Measurements from ENCODE around the gene MACROD2. TPM values are rescaled to one million over a fixed set of nuclear protein-coding genes. Genes with fewer than 3 reads are reported as not detected.

The MACROD2 gene
- total and polyA plus RNA-seq, 2 donors (not counting 1 experiment from before 2014, with no cell fraction given): 5.3 to 6.7 TPM

DNA sequence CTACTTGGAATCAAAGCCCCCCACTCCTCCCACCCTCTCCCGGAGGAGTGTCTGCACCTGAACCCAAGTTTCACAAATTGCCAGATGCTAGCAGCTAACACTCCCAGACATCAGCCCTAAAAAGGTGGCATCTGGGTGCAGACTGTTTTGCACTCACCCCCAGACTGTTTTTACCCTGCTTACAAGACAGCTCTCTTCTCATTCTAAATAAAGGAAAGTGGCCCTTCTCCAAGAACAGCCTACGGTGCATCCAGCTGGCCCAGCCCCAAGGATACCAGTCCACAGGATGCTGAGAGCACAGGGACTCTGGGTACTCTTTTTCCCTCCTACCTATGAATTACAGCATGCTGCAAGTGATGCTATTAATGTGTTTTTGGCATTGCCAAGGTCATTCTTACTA lies 1184.1 kb downstream of the MACROD2 start:
- Histone ChIP-seq H4K20me1 (ENCODE audit: control insufficient read depth, insufficient read depth, low read length, poor library complexity, severe bottlenecking) (no peaks in the 10 kb centered on the region), H3K27ac (ENCODE audit: low read length in 2 of 2) (no peak overlapping the region), H3K4me2 (replicated peaks; ENCODE audit: low read depth, low read length, poor library complexity, severe bottlenecking) (no peak overlapping the region), H3K36me3 (replicated peaks in 1 of 2; ENCODE audit: control extremely low read depth in 1 of 2, control insufficient read depth in 1 of 2, extremely low read depth in 1 of 2, insufficient read depth in 2 of 2, low read length in 1 of 2) (no peaks in the 10 kb centered on the region), H3K9me3 (ENCODE audit: control extremely low read depth in 1 of 3, control insufficient read depth in 2 of 3, insufficient read depth in 1 of 3, low read length in 2 of 3) (peaks cover 1 to 17% (median 15%) of the 10 kb centered on the region in 3 donors), H3K27me3 (replicated peaks in 1 of 4; ENCODE audit: control extremely low read depth in 1 of 4, control insufficient read depth in 3 of 4, insufficient read depth in 4 of 4, low read length in 3 of 4) (no peaks in the 10 kb centered on the region), H3K79me2 (ENCODE audit: control insufficient read depth, insufficient read depth, low read length) (no peaks in the 10 kb centered on the region), H2AFZ (ENCODE audit: insufficient read depth, low read depth, low read length, poor library complexity, severe bottlenecking) (no peak overlapping the region), H3K4me1 (ENCODE audit: control insufficient read depth in 2 of 2, insufficient read depth in 2 of 2, low read length in 2 of 2) (no peaks in the 10 kb centered on the region), H3K4me3 (ENCODE audit: control extremely low read depth in 1 of 5, extremely low read depth in 1 of 5, insufficient read depth in 1 of 5, low read depth in 2 of 5, low read length in 4 of 5) (no peak overlapping the region), H3K9ac (ENCODE audit: low read length) (no peak overlapping the region)
- ChIA-PET CTCF (no interaction called here), POLR2A (no interaction called here)
- intact Hi-C loops (cut with micrococcal nuclease): no loop called here
- WGBS (ENCODE audit: insufficient coverage): 91% methylated on average over 1 of the region's 2 CpGs
- no peaks in the 10 kb centered on the region for H3K9me3 Mint-ChIP-seq (ENCODE audit: insufficient read depth)
- H3K4me3 Mint-ChIP-seq: no peak overlapping the region
- H3K27ac Mint-ChIP-seq: no peak overlapping the region
- TF ChIP-seq EZH2 (IDR thresholded peaks at IDR 0.05; ENCODE audit: borderline replicate concordance, insufficient read depth, low read depth, low read length, poor library complexity, severe bottlenecking): no peak
- TF ChIP-seq, protein P1, sequence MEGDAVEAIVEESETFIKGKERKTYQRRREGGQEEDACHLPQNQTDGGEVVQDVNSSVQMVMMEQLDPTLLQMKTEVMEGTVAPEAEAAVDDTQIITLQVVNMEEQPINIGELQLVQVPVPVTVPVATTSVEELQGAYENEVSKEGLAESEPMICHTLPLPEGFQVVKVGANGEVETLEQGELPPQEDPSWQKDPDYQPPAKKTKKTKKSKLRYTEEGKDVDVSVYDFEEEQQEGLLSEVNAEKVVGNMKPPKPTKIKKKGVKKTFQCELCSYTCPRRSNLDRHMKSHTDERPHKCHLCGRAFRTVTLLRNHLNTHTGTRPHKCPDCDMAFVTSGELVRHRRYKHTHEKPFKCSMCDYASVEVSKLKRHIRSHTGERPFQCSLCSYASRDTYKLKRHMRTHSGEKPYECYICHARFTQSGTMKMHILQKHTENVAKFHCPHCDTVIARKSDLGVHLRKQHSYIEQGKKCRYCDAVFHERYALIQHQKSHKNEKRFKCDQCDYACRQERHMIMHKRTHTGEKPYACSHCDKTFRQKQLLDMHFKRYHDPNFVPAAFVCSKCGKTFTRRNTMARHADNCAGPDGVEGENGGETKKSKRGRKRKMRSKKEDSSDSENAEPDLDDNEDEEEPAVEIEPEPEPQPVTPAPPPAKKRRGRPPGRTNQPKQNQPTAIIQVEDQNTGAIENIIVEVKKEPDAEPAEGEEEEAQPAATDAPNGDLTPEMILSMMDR (IDR thresholded peaks at IDR 0.05): no peak
- H3K27me3 Mint-ChIP-seq: no peaks in the 10 kb centered on the region
- ATAC-seq (ENCODE audit: low read depth) (no peak), DNase-seq (no peak)
- no peaks in the 10 kb centered on the region for H3K4me1 Mint-ChIP-seq

GRCh38 chr20:15179781-15180180 lies 1184.5 kb downstream of the MACROD2 start:
- Mint-ChIP-seq H3K9me3 (ENCODE audit: insufficient read depth) (no peaks in the 10 kb centered on the region), H3K4me1 (no peaks in the 10 kb centered on the region), H3K27ac (no peak overlapping the region), H3K4me3 (no peak overlapping the region), H3K27me3 (no peaks in the 10 kb centered on the region)
- DNase-seq (no peak), ATAC-seq (ENCODE audit: low read depth) (no peak)
- Histone ChIP-seq H3K79me2 (ENCODE audit: control insufficient read depth, insufficient read depth, low read length) (no peaks in the 10 kb centered on the region), H3K9ac (ENCODE audit: low read length) (no peak overlapping the region), H3K4me1 (ENCODE audit: control insufficient read depth in 2 of 2, insufficient read depth in 2 of 2, low read length in 2 of 2) (no peaks in the 10 kb centered on the region), H3K4me3 (ENCODE audit: control extremely low read depth in 1 of 5, extremely low read depth in 1 of 5, insufficient read depth in 1 of 5, low read depth in 2 of 5, low read length in 4 of 5) (no peak overlapping the region), H3K9me3 (ENCODE audit: control extremely low read depth in 1 of 3, control insufficient read depth in 2 of 3, insufficient read depth in 1 of 3, low read length in 2 of 3) (peaks cover 1 to 17% (median 15%) of the 10 kb centered on the region in 3 donors), H2AFZ (ENCODE audit: insufficient read depth, low read depth, low read length, poor library complexity, severe bottlenecking) (no peak overlapping the region), H3K27ac (ENCODE audit: low read length in 2 of 2) (no peak overlapping the region), H3K36me3 (replicated peaks in 1 of 2; ENCODE audit: control extremely low read depth in 1 of 2, control insufficient read depth in 1 of 2, extremely low read depth in 1 of 2, insufficient read depth in 2 of 2, low read length in 1 of 2) (no peaks in the 10 kb centered on the region), H3K27me3 (replicated peaks in 1 of 4; ENCODE audit: control extremely low read depth in 1 of 4, control insufficient read depth in 3 of 4, insufficient read depth in 4 of 4, low read length in 3 of 4) (no peaks in the 10 kb centered on the region), H4K20me1 (ENCODE audit: control insufficient read depth, insufficient read depth, low read length, poor library complexity, severe bottlenecking) (no peaks in the 10 kb centered on the region), H3K4me2 (replicated peaks; ENCODE audit: low read depth, low read length, poor library complexity, severe bottlenecking) (no peak overlapping the region)
- POLR2A ChIA-PET: no interaction called here
- 100% methylated on average over 2 of the region's 3 CpGs for WGBS (ENCODE audit: insufficient coverage)
- CTCF ChIA-PET: no interaction called here
- intact Hi-C loops (cut with micrococcal nuclease): no loop called here
- TF ChIP-seq, protein P1 (IDR thresholded peaks at IDR 0.05): no peak
- no peak for TF ChIP-seq EZH2 (IDR thresholded peaks at IDR 0.05; ENCODE audit: borderline replicate concordance, insufficient read depth, low read depth, low read length, poor library complexity, severe bottlenecking)
